HG03025 (cell line): ENCODE data around the gene EBI3.
A peak's percentile ranks its signal among the peaks of the same experiment; 100 is the strongest.
"Not testable (repeated sequence)": the region's sequence is repeated elsewhere in the genome, so short reads cannot be mapped to it uniquely, and the experiment has no call there.

Experiments
- ATAC-seq: cut with Tn5 transposase; IDR thresholded peaks from one replicate; pipeline ENCODE4 v1.9.1; 2021; ENCODE audit warnings: mild to moderate bottlenecking, moderate library complexity; ENCODE audit not compliant: unreplicated experiment, low FRiP score

Gene EBI3

GRCh38 chr19:4233282-4233853, 4.0 kb downstream of the EBI3 start:
- ATAC-seq = no peak

- ATAC-seq = no peak
Observed at GRCh38 chr19:4234142-4234861, 5.0 kb downstream of the EBI3 start.

- no peak for ATAC-seq
Observed at GRCh38 chr19:4234862-4235201, 5.5 kb downstream of the EBI3 start.

GRCh38 chr19:4237510-4237909, 8.2 kb downstream of the EBI3 start:
- ATAC-seq = not testable (repeated sequence)

GRCh38 chr19:4238831-4239230, 9.5 kb downstream of the EBI3 start:
- no peak for ATAC-seq

- ATAC-seq = no peak
Observed at GRCh38 chr19:4241824-4242430, 12.6 kb downstream of the EBI3 start.

- ATAC-seq = not testable (repeated sequence)
Observed at GRCh38 chr19:4245938-4246337, 16.6 kb downstream of the EBI3 start.

GRCh38 chr19:4246767-4247593, 17.7 kb downstream of the EBI3 start, which contains the start of gene YJU2:
Gene YJU2 (plus strand): TSS chr19:4247080. CDS start chr19:4247147, 67 bp downstream.
- ATAC-seq = peak; percentile 83

- ATAC-seq = no peak
Observed at GRCh38 chr19:4256563-4256962, 27.2 kb downstream of the EBI3 start.

GRCh38 chr19:4257025-4257424, 27.7 kb downstream of the EBI3 start:
- no peak for ATAC-seq

- no peak for ATAC-seq
Observed at GRCh38 chr19:4258181-4258580, 28.9 kb downstream of the EBI3 start.

- no peak for ATAC-seq
Observed at GRCh38 chr19:4260613-4261191, 31.4 kb downstream of the EBI3 start.

- ATAC-seq = no peak
Observed at GRCh38 chr19:4264812-4265211, 35.5 kb downstream of the EBI3 start.

GRCh38 chr19:4266253-4267000, 37.1 kb downstream of the EBI3 start:
- ATAC-seq = no peak

GRCh38 chr19:4267101-4267900, 38.0 kb downstream of the EBI3 start:
- no peak for ATAC-seq

- ATAC-seq = no peak
Observed at GRCh38 chr19:4267901-4268815, 38.8 kb downstream of the EBI3 start.

- ATAC-seq = no peak
Observed at GRCh38 chr19:4268816-4269430, 39.6 kb downstream of the EBI3 start.

GRCh38 chr19:4272894-4273293, 43.6 kb downstream of the EBI3 start:
- ATAC-seq = no peak
